DND-41 (cell line): ENCODE measurements around the gene KPNA3.
"Not testable (repeated sequence)": the region's sequence is repeated elsewhere in the genome, so short reads cannot be mapped to it uniquely, and the experiment has no call there.

Experiments
- ATAC-seq: fragments of 200-7000 bp; cut with Tn5 transposase; 3 replicates; pipeline ENCODE4 v1.9.1; 2021; ENCODE audit warnings: low read depth; ENCODE audit not compliant: insufficient read depth
- DNase-seq: peaks from one replicate; pipeline ENCODE4 v3.0.0-alpha.2; 2020
- H2AFZ ChIP-seq: 2 replicates; pipeline ENCODE4 v1.6.0; 2012; ENCODE audit warnings: low read depth, low read length
- H3K27ac ChIP-seq: 2 replicates; pipeline ENCODE4 v1.5.1; 2012; ENCODE audit warnings: low read length, inconsistent platforms
- H3K27me3 ChIP-seq: fragments of 200-600 bp; sonication (generic); 2 replicates; pipeline ENCODE4 v1.6.0; 2012; ENCODE audit warnings: low read length, mild to moderate bottlenecking, inconsistent platforms; ENCODE audit not compliant: insufficient read depth, poor library complexity
- H3K36me3 ChIP-seq: 2 replicates; pipeline ENCODE4 v1.5.1; 2012; ENCODE audit warnings: low read length, inconsistent platforms; ENCODE audit not compliant: insufficient read depth
- H3K4me1 ChIP-seq: 2 replicates; pipeline ENCODE4 v1.5.1; 2012; ENCODE audit warnings: mild to moderate bottlenecking, low read length; ENCODE audit not compliant: insufficient read depth
- H3K4me2 ChIP-seq: 2 replicates; pipeline ENCODE4 v1.6.0; 2012; ENCODE audit warnings: mild to moderate bottlenecking, moderate library complexity, low read length, inconsistent platforms; ENCODE audit not compliant: insufficient read depth
- H3K4me3 ChIP-seq, 2 experiments: fragments of 200-600 bp in 1 of 2; shearing (Covaris generic) in 1 of 2; 2 replicates each; pipeline ENCODE4 v1.5.1; 2012 to 2016; ENCODE audit warnings: inconsistent platforms in 2 of 2, low read length in 2 of 2, mild to moderate bottlenecking in 2 of 2, low read depth in 1 of 2, moderate library complexity in 1 of 2
- H3K79me2 ChIP-seq: 2 replicates; pipeline ENCODE4 v1.6.0; 2012; ENCODE audit warnings: low read length, inconsistent platforms; ENCODE audit not compliant: insufficient read depth
- H3K9ac ChIP-seq: 2 replicates; pipeline ENCODE4 v1.6.0; 2012; ENCODE audit warnings: low read depth, mild to moderate bottlenecking, inconsistent platforms, low read length, moderate library complexity
- H3K9me3 ChIP-seq: 2 replicates; pipeline ENCODE4 v1.5.1; 2012; ENCODE audit warnings: low read length, moderate library complexity, mild to moderate bottlenecking, inconsistent platforms; ENCODE audit not compliant: insufficient read depth, severe bottlenecking
- H4K20me1 ChIP-seq: 2 replicates; pipeline ENCODE4 v1.6.0; 2012; ENCODE audit warnings: low read length; ENCODE audit not compliant: insufficient read depth
- EZH2 ChIP-seq: IDR thresholded peaks from 3 replicates; pipeline ENCODE4 v1.6.1; 2012; ENCODE audit warnings: borderline replicate concordance, low read depth, mild to moderate bottlenecking, moderate library complexity, low read length, inconsistent platforms; ENCODE audit not compliant: severe bottlenecking
- TF ChIP-seq, protein P1 (sequence below): IDR thresholded peaks from 2 replicates; pipeline ENCODE4 v1.5.1; 2012; ENCODE audit warnings: borderline replicate concordance, low read length, moderate library complexity, mild to moderate bottlenecking; ENCODE audit not compliant: poor library complexity, severe bottlenecking; ENCODE audit errors: extremely low read depth

KPNA3 gene

DNA sequence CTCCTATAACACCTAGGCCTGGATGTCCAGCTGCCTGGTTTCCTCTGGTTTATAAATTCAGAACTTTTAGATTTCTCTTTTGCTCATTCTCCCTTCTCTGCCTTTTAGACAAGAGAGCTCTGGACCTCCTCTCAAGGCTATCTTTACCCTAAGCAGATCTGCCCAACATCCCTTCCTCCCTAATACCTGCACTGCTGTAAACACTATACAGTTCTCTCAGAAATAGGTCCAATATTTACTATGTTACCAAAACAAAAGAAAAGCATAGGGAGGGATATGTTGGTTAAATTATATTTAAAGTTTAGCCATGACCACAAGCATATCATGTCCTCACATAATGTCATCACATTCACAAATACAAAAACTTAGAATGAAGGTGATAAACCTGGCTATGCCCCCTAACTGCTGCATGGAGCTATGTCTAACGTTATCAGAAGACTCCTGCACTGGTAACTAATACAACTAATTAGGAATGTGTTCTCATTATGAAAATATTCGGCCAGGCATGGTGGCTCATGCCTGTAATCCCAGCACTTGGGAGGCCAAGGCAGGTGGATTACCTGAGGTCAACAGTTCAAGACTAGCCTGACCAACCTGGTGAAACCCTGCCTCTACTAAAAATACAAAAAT is 18.0 kb downstream of the KPNA3 start:
- no peak for ATAC-seq
- Histone ChIP-seq H4K20me1 (peaks cover 71% of the 10 kb centered on the region; the same call in 1 of the 2 replicates), H3K27me3 (no peaks in the 10 kb centered on the region)

DNA sequence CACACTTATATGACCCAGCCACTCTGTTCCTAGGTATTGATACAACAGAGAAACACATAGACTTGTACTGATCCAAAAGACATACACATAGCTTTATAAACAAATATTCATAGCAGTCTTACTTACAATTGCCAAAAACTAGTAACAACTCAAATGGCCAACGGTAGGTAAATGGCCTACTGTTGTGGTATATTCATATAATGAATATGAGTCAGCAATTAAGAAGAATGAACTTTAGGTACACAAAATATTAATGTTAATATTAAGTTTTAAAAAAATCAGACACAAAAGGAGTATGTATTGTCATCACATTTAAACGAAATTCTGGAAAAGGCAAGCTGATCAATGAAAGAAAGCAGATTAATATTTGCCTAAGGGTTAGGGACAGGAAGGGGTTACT is 19.7 kb downstream of the KPNA3 start:
- H4K20me1 ChIP-seq = peaks cover 58% of the 10 kb centered on the region; the same call in 1 of the 2 replicates
- no peaks in the 10 kb centered on the region for H3K9me3 ChIP-seq
- DNase-seq (no peak), ATAC-seq (no peak)
- TF ChIP-seq, protein P1, sequence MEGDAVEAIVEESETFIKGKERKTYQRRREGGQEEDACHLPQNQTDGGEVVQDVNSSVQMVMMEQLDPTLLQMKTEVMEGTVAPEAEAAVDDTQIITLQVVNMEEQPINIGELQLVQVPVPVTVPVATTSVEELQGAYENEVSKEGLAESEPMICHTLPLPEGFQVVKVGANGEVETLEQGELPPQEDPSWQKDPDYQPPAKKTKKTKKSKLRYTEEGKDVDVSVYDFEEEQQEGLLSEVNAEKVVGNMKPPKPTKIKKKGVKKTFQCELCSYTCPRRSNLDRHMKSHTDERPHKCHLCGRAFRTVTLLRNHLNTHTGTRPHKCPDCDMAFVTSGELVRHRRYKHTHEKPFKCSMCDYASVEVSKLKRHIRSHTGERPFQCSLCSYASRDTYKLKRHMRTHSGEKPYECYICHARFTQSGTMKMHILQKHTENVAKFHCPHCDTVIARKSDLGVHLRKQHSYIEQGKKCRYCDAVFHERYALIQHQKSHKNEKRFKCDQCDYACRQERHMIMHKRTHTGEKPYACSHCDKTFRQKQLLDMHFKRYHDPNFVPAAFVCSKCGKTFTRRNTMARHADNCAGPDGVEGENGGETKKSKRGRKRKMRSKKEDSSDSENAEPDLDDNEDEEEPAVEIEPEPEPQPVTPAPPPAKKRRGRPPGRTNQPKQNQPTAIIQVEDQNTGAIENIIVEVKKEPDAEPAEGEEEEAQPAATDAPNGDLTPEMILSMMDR = no peak
- TF ChIP-seq EZH2 = no peak
- no peaks in the 10 kb centered on the region for H3K27me3 ChIP-seq
- no peaks in the 10 kb centered on the region; the same call in 1 of the 2 replicates for H3K4me1 ChIP-seq
- H3K27ac ChIP-seq = no peak overlapping the region
- H3K79me2 ChIP-seq = peaks cover 100% of the 10 kb centered on the region
- no peak overlapping the region for H3K4me2 ChIP-seq
- H3K36me3 ChIP-seq = peaks cover 3% of the 10 kb centered on the region; the same call in 1 of the 2 replicates
- no peak overlapping the region for H2AFZ ChIP-seq
- no peak overlapping the region for H3K4me3 ChIP-seq
- H3K9ac ChIP-seq = no peak overlapping the region

More for the DNA sequence above, 18.0 kb downstream of the KPNA3 start:
- Histone ChIP-seq H3K4me3 (no peak overlapping the region), H3K27ac (no peak overlapping the region), H2AFZ (no peak overlapping the region), H3K4me1 (no peaks in the 10 kb centered on the region; the same call in 1 of the 2 replicates), H3K9ac (no peak overlapping the region), H3K4me2 (no peak overlapping the region), H3K9me3 (no peaks in the 10 kb centered on the region), H3K79me2 (peaks cover 99% of the 10 kb centered on the region), H3K36me3 (peaks cover 3% of the 10 kb centered on the region; the same call in 1 of the 2 replicates)
- TF ChIP-seq, protein P1 = no peak
- no peak for TF ChIP-seq EZH2
- DNase-seq = no peak

DNA sequence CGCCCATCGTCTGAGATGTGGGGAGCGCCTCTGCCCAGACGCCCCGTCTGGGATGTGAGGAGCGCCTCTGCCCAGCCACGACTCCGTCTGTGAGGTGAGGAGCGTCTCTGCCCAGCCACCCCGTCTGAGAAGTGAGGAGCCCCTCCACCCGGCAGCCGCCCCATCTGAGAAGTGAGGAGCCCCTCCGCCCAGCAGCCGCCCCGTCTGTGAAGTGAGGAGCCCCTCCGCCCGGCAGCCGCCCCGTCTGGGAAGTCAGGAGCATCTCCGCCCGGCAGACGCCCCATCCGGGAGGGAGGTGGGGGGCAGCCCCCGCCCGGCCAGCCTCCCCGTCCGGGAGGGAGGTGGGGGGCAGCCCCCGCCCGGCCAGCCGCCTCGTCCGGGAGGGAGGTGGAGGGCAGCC is 30.7 kb downstream of the KPNA3 start:
- not testable (repeated sequence) for DNase-seq, H3K4me1 ChIP-seq, H2AFZ ChIP-seq, H3K27ac ChIP-seq, H3K27me3 ChIP-seq, H3K4me2 ChIP-seq, H3K9ac ChIP-seq, ATAC-seq, H3K4me3 ChIP-seq
- H3K9me3 ChIP-seq = peaks cover 13% of the 10 kb centered on the region
- peaks cover 13% of the 10 kb centered on the region; the same call in 1 of the 2 replicates for H4K20me1 ChIP-seq
- H3K79me2 ChIP-seq = peaks cover 83% of the 10 kb centered on the region
- H3K36me3 ChIP-seq = peaks cover 30% of the 10 kb centered on the region

DNA sequence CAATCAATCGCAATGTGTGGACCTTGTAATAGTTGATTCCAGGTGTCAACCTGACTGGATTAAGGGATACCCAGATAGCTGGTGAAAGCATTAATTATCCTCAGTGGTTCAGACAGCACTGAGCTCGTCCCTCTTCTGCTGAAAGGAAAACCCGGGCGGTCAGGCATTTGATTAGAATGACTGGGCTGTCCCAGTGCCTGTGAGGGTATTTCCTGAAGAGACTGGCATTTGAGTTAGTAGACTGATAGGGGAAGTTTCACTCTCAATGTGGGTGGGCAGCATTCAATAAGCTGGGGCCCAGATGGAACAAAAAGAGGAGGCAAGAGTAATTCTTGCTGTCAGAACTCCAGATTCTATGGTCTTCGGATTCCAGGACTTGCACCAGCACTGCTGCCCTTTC is 31.9 kb downstream of the KPNA3 start:
- Histone ChIP-seq H3K79me2 (peaks cover 84% of the 10 kb centered on the region), H3K4me1 (no peaks in the 10 kb centered on the region), H3K27ac (no peak overlapping the region), H3K4me3 (no peak overlapping the region), H3K36me3 (peaks cover 30% of the 10 kb centered on the region), H4K20me1 (peaks cover 18% of the 10 kb centered on the region; the same call in 1 of the 2 replicates), H3K9ac (no peak overlapping the region), H2AFZ (no peak overlapping the region), H3K9me3 (peaks cover 13% of the 10 kb centered on the region), H3K27me3 (no peaks in the 10 kb centered on the region), H3K4me2 (no peak overlapping the region)
- TF ChIP-seq, protein P1 = no peak
- TF ChIP-seq EZH2 = no peak
- DNase-seq = no peak
- ATAC-seq = no peak
